ENCODE results near the gene TTC34.
"Not testable (repeated sequence)": the region's sequence is repeated elsewhere in the genome, so short reads cannot be mapped to it uniquely, and the experiment has no call there.

DNA sequence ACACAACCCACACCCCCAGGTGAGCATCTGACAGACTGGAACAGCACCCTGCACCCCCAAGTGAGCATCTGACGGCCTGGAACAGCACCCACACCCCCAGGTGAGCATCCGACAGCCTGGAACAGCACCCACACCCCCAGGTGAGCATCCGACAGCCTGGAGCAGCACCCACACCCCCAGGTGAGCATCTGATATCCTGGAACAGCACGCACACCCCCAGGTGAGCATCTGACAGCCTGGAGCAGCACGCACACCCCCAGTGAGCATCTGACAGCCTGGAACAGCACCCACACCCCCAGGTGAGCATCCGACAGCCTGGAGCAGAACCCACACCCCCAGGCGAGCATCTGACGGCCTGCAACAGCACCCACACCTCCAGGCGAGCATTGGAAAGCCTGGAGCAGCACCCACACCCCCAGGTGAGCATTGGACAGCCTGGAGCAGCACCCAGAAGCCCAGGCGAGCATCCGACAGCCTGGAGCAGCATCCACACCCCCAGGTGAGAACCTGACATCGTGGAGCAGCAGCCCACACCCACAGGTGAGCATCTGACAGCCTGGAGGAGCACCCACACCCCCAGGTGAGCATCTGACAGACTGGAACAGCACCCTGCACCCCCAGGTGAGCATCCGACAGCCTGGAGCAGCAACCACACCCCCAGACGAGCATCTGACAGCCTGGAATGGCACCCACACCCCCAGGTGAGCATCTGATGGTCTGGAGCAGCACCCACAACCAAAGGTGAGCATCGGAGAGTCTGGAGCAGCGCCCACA, 149.2 kb downstream of the TTC34 start:
- TF ChIP-seq RFX5, SMC3, CEBPB, CHD1 (IDR thresholded peaks at IDR 0.05; ENCODE audit: low read depth, low read length): not testable (repeated sequence)
